Thoracic aorta (tissue), 2 donors: ENCODE results near the gene CHST3. TPM values are rescaled to one million over a fixed set of nuclear protein-coding genes. Genes with fewer than 3 reads are reported as not detected.

Source experiments
- ATAC-seq: fragments of 150-250 bp; one replicate; pipeline ENCODE4 v1.8.0; 2017; ENCODE audit warnings: low read depth; ENCODE audit not compliant: insufficient number of reproducible peaks, low FRiP score
- DNase-seq: peaks from one replicate; pipeline ENCODE4 v3.0.0-alpha.2; 2020; ENCODE audit warnings: low spot score
- H3K27ac ChIP-seq, 2 donors: fragments of 200-600 bp; sonication (generic); 1 replicate in 1 of 2; 2 replicates in 1 of 2; pipeline ENCODE4 v1.5.1; 2016; ENCODE audit warnings: mild to moderate bottlenecking in 2 of 2, moderate library complexity in 2 of 2
- H3K27me3 ChIP-seq: fragments of 200-600 bp; sonication (generic); replicated peaks from 2 replicates; pipeline ENCODE4 v1.6.0; 2016; ENCODE audit warnings: mild to moderate bottlenecking; ENCODE audit not compliant: insufficient read depth
- H3K36me3 ChIP-seq: fragments of 200-600 bp; sonication (generic); one replicate; pipeline ENCODE4 v1.5.1; 2016
- H3K4me1 ChIP-seq, 2 donors: fragments of 200-600 bp; sonication (generic); 1 replicate in 1 of 2; 2 replicates in 1 of 2; pipeline versions ENCODE4 v1.5.1 to v1.6.0; 2016; ENCODE audit warnings: low read depth in 2 of 2, mild to moderate bottlenecking in 1 of 2; ENCODE audit not compliant: control insufficient read depth in 1 of 2
- H3K4me3 ChIP-seq: fragments of 200-600 bp; sonication (generic); 2 replicates; pipeline ENCODE4 v1.5.1; 2016; ENCODE audit warnings: mild to moderate bottlenecking
- H3K9me3 ChIP-seq: fragments of 200-600 bp; sonication (generic); 2 replicates; pipeline ENCODE4 v1.5.1; 2016
- CTCF ChIP-seq: fragments of 200-600 bp; sonication (generic); IDR thresholded peaks from one replicate; pipeline ENCODE4 v1.5.1; 2019; ENCODE audit warnings: antibody characterized with exemption
- total RNA-seq, 2 donors: library from RNA; depleted of rRNA; stranded (reverse); fragments of >200 nt; gene quantifications; one replicate each; pipeline versions ENCODE4 v1.1.0 to v1.2.3, GENCODE V29; 2016

Gene CHST3
- total RNA-seq, 2 donors from 2014 or later: 54.4 to 80.6 TPM

GRCh38 chr10:72037266-72037665, 73.1 kb downstream of the CHST3 start:
- peaks cover 0 to 21% of the 10 kb centered on the region in 2 donors for H3K4me1 ChIP-seq
- DNase-seq (no peak), ATAC-seq (no peak)
- H3K4me3 ChIP-seq: no peak overlapping the region
- no peak for TF ChIP-seq CTCF
- no peaks in the 10 kb centered on the region for H3K27me3 ChIP-seq
- H3K27ac ChIP-seq: no peak overlapping the region
- H3K36me3 ChIP-seq: no peaks in the 10 kb centered on the region
- no peaks in the 10 kb centered on the region for H3K9me3 ChIP-seq

- H3K4me3 ChIP-seq: no peak overlapping the region
- no peaks in the 10 kb centered on the region for H3K9me3 ChIP-seq
- no peak for DNase-seq
- H3K27ac ChIP-seq: no peak overlapping the region
- ATAC-seq: no peak
- peaks cover 0 to 23% of the 10 kb centered on the region in 2 donors for H3K4me1 ChIP-seq
- no peak for TF ChIP-seq CTCF
- H3K27me3 ChIP-seq: no peaks in the 10 kb centered on the region
- H3K36me3 ChIP-seq: no peaks in the 10 kb centered on the region
Observed at GRCh38 chr10:72037811-72038210, 73.6 kb downstream of the CHST3 start.

- Histone ChIP-seq H3K9me3 (no peaks in the 10 kb centered on the region), H3K4me3 (no peak overlapping the region), H3K27me3 (no peaks in the 10 kb centered on the region), H3K36me3 (no peaks in the 10 kb centered on the region), H3K4me1 (peaks cover 0 to 29% of the 10 kb centered on the region in 2 donors), H3K27ac (peak overlapping the region in 1 of 2 donors; percentile 28)
- ATAC-seq (no peak), DNase-seq (no peak)
- TF ChIP-seq CTCF: no peak
Observed at GRCh38 chr10:72038458-72039001, 74.3 kb downstream of the CHST3 start.

- Histone ChIP-seq H3K4me1 (peaks cover 0 to 36% of the 10 kb centered on the region in 2 donors), H3K27ac (peak overlapping the region in 1 of 2 donors; percentile 28), H3K27me3 (no peaks in the 10 kb centered on the region), H3K36me3 (no peaks in the 10 kb centered on the region), H3K9me3 (no peaks in the 10 kb centered on the region), H3K4me3 (no peak overlapping the region)
- TF ChIP-seq CTCF: no peak
- ATAC-seq (no peak), DNase-seq (no peak)
Observed at GRCh38 chr10:72039377-72039776, 75.2 kb downstream of the CHST3 start.

- DNase-seq (no peak), ATAC-seq (no peak)
- H3K27me3 ChIP-seq: no peaks in the 10 kb centered on the region
- H3K4me1 ChIP-seq: peaks cover 0 to 51% of the 10 kb centered on the region in 2 donors
- TF ChIP-seq CTCF: no peak
- no peaks in the 10 kb centered on the region for H3K9me3 ChIP-seq
- no peaks in the 10 kb centered on the region for H3K36me3 ChIP-seq
- H3K4me3 ChIP-seq: no peak overlapping the region
- no peak overlapping the region for H3K27ac ChIP-seq
Observed at GRCh38 chr10:72041491-72041890, 77.3 kb downstream of the CHST3 start.
